ENCODE data around the gene DPF3.
A peak's percentile ranks its signal among the peaks of the same experiment; 100 is the strongest.

The DPF3 gene

GRCh38 chr14:72893636-72894322 lies at the start of gene DPF3:
TSS of gene DPF3 (minus strand) at chr14:72894101. CDS start at chr14:72894088, 13 bp downstream.
- peak; percentile 88 for DNase-seq (ENCODE audit: low spot score)

- no peak for DNase-seq (ENCODE audit: low spot score)
These were observed 49.0 kb upstream of the DPF3 start for GRCh38 chr14:72942934-72943333.

DNA sequence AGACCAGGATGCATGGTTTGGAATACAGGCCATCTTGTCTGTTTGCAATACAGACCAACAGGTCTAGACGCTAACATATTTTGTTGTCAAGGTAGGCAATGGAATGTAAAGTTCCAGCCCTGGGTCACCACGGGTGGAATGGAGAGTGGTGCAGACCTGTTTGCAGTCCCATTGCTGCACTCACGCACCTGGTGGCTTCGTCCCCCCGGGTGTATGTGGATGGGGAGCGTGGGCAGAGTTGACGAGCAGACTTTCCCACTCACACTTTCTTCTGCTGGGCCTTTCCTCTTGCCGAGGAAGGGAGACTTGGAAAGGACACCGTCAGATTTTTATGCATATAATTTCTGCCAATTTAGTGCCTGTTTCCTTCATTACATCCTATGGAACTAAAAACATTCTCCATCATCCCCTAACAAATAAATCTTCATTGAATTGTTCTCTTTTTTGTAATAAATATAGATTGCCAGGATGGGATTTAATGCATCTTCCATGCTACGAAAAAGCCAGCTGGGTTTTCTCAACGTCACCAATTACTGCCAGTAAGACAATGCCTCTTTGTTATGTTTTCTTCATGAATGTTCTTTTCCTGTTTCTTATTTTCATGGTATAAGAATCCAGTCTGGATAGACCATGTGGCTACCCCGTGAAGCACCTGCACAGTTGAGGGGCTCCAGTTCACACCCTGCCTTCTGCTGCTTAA lies 47.5 kb upstream of the DPF3 start:
- no peak for DNase-seq (ENCODE audit: low spot score)

DNA sequence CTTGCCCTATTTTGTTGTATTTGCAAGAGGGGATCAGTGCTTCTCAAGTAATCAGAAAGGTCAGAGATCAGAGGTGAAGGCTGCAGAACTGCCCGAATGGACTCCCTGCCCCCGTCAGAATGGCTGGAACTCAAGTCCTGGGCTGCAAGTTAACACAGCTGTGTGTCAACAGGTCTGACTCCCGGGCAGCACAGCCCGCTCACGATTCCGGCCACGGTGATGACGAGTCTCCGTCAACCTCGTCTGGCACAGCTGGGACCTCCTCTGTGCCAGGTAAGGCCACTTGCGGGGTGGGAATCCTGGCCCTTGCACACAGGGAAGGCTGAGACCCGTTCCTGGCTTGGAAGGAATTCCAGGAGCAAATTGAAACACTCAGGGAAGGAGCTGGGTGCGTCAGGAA lies 45.7 kb upstream of the DPF3 start:
- DNase-seq (ENCODE audit: low spot score): no peak

GRCh38 chr14:72932893-72933292 lies 39.0 kb upstream of the DPF3 start:
- no peak for DNase-seq (ENCODE audit: low spot score)

- DNase-seq (ENCODE audit: low spot score): no peak
These were observed 35.6 kb upstream of the DPF3 start for GRCh38 chr14:72929316-72930080.

DNA sequence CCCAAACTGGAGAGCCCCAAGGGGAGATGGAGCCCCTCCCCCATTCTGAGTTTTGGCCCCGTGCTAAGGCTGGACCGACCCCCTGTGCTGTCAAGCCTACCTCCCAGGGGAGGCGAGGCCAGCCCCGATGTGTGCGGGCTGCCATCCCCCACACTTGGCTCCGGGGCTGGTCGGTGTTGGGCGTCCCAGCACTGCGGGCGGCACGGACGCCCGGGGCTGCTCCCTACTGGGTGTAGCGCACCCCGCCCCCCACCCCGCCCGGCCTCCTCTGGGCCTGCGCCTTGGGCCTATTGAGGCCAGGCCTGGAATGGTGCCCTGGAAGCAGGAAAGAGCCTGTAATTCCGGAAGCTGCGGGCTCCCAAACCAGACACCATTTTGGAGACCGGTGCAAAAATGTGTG lies 35.0 kb upstream of the DPF3 start:
- no peak for DNase-seq (ENCODE audit: low spot score)

GRCh38 chr14:72926292-72927028 lies 32.6 kb upstream of the DPF3 start, which contains the start of gene DCAF4:
TSS of gene DCAF4 (plus strand) at chr14:72926464. CDS start at chr14:72937979, 11,515 bp downstream.
- DNase-seq (ENCODE audit: low spot score): peak; percentile 79

- DNase-seq (ENCODE audit: low spot score): no peak
These were observed 32.0 kb upstream of the DPF3 start for GRCh38 chr14:72925815-72926291.

- no peak for DNase-seq (ENCODE audit: low spot score)
These were observed 31.4 kb upstream of the DPF3 start for GRCh38 chr14:72925171-72925759.

- peak; percentile 30 for DNase-seq (ENCODE audit: low spot score)
These were observed 30.4 kb upstream of the DPF3 start for GRCh38 chr14:72924337-72924736.

DNA sequence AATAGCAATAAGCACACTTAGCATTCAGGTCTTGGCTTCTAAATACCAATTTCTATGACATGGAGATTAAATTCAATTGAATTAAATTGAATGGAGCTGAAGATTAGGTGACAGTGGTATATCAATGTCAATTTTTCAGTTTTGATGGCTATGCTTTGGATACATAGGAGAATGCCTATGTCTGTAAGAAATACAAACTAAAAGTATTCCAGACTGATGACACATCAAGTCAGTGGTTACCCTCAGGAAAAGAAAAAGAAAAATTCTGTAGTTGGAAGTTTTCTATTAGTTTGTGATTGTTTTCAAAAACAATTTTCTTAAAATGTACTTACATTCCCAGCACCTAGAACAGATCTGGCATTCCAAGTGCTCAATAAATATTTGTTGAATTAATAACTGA lies 27.5 kb upstream of the DPF3 start:
- no peak for DNase-seq (ENCODE audit: low spot score)

DNA sequence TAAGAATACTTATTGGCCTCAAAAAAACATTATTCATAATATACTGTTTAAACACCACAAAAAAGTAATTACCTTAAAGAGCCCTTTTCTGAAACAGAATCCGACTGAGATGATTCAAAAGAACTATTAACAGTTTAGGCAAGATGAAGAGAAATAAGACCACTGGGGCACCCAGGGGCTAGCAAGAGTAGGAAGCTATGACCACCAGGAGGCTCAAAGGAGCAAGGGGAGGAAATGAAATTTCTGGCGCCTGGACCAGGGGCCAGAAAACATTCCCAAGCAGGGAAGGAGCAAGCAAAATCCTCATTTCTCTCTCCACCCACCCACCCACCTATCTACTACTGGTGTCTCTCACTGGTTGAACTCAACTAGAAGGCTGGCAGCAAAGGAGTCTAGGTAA lies 26.1 kb upstream of the DPF3 start:
- no peak for DNase-seq (ENCODE audit: low spot score)

GRCh38 chr14:72917094-72917802 lies 23.3 kb upstream of the DPF3 start:
- no peak for DNase-seq (ENCODE audit: low spot score)

DNA sequence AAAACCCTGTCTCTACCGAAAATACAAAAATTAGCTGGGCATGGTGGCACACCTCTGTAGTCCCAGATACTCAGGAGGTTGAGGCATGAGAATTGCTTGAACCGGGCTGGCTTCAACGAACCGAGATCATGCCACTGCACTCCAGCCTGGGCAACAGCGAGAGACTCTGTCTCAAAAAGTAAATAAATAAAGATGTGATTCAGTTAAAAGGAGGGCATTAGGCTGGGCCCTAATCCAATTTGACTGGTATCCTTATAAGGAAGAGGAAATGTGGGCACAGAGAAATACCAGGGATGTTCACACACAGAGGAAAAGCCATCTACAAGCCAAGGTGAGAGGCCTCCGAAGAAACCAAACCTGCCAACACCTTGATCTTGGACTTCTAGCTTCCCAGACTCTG lies 22.3 kb upstream of the DPF3 start:
- no peak for DNase-seq (ENCODE audit: low spot score)

DNA sequence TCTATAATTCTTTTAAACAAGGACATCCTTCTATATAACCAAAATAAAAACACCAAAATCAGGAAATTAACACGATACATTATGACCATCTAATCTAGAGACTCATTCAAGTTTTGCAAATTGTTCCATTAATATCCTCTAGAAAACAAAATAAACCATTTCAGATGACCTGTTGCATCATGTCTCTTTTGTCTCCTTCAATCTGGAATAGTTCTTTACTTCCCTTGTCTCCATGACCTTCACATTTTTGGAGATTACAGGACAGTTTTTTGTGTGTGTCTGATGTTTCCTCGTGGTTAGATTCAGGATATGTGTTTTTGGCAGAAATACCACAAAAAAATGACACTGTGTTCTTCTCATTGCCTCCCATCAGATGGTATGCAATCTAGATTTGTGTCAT lies 19.9 kb upstream of the DPF3 start:
- no peak for DNase-seq (ENCODE audit: low spot score)

DNA sequence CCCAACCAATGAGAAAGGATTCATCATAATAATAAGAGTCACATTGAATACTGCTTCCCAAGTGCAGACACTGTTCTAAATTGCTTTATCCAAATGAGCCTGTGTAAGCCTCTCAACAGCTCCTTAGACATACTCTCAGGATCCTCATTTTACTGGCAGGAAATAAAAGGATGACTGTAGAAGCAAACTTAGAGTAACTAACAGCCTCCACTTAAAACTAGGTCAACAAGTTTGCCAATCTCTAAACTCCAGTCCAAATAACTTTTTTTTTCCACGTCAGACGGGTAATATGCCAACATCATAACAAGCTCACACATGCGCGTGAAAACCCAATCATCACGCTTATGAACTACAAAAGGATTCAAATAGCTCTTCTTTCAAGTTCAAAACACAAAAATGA lies 15.3 kb upstream of the DPF3 start:
- no peak for DNase-seq (ENCODE audit: low spot score)

DNA sequence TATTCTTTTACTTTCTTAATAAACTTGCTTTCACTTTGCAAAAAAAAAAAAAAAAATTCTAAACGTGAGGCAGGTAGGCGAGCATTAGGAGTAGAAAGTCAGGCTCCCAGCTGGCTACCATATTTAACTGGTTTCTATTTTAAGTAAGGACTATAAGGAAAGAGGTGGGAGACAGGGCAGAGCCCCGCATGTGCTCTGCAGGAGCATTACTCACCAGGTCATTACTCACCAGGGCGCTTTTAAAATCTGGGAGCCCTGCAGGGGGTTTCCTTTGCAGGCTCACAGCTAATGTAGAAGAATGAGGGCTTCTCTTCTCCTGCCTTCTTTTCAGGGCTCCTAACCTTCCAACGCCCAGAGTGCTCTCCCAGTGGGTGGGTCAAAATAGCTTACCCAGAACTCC lies 14.0 kb upstream of the DPF3 start:
- DNase-seq (ENCODE audit: low spot score): no peak

DNA sequence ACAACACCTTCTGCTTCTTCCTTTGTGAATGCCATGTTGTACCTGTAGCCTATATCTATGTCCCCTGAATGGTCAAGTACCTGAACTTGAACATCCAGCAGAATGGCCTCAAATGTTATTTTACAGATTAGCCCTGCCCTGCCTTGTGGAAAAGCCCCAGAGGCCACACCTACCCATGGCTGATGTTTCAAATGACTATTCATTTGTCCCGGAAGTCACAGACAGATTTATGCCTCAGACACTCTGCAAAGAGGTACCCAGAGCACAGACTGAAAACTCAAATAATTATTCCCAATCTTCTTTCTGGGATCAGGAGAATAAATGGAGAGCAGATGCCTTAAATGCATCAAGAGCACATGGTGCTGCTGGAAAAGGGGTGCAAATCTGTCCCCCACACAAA lies 13.0 kb upstream of the DPF3 start:
- no peak for DNase-seq (ENCODE audit: low spot score)

DNA sequence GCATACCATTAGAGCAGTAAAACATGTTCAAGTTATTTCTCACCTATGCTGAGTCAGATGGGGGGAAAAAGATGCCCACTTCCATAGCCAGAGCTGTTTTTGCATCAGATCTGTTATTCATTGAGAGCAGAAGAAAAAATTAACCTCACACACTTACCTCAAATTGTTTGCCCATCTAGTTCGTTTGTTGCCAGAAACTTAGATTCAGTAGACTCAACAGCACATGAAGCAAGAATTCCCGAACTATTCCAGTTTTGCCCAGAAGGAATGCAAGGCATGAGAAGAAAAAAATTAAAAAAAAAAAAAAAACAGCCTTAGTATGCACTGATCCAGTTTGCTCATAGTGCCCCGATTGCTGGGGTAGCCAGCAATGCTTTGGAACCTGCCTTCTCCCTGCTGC lies 12.4 kb upstream of the DPF3 start:
- no peak for DNase-seq (ENCODE audit: low spot score)
